Mesendoderm (in vitro differentiated cells): ENCODE measurements around the gene ENTR1.

Experiments
- DNase-seq: peaks from one replicate; pipeline ENCODE4 v3.0.0; 2013
- H2AK5ac ChIP-seq: 2 replicates; pipeline ENCODE4 v1.6.1; 2013; ENCODE audit warnings: low read length, inconsistent platforms
- H2BK120ac ChIP-seq: 2 replicates; pipeline ENCODE4 v1.6.1; 2013; ENCODE audit warnings: low read depth, mild to moderate bottlenecking, low read length, moderate library complexity, mixed read lengths
- H2BK15ac ChIP-seq: replicated peaks from 2 replicates; pipeline ENCODE4 v1.6.1; 2013; ENCODE audit warnings: low read depth, mild to moderate bottlenecking, moderate library complexity
- H2BK5ac ChIP-seq: 2 replicates; pipeline ENCODE4 v1.6.1; 2013; ENCODE audit warnings: low read length, inconsistent platforms
- H3K18ac ChIP-seq: 2 replicates; pipeline ENCODE4 v1.6.1; 2013; ENCODE audit warnings: mild to moderate bottlenecking, low read length, mixed read lengths
- H3K23ac ChIP-seq: one replicate; pipeline ENCODE4 v1.6.1; 2013; ENCODE audit warnings: low read length
- H3K27ac ChIP-seq: 2 replicates; pipeline ENCODE4 v1.5.1; 2013; ENCODE audit warnings: low read depth, mild to moderate bottlenecking, inconsistent platforms, low read length, moderate library complexity
- H3K27me3 ChIP-seq: 2 replicates; pipeline ENCODE4 v1.6.1; 2013; ENCODE audit warnings: low read length, control low read depth, mild to moderate bottlenecking, inconsistent platforms; ENCODE audit not compliant: insufficient read depth, poor library complexity
- H3K36me3 ChIP-seq: 2 replicates; pipeline ENCODE4 v1.6.1; 2013; ENCODE audit warnings: low read length, inconsistent platforms; ENCODE audit not compliant: control insufficient read depth, insufficient read depth
- H3K4ac ChIP-seq: one replicate; pipeline ENCODE4 v1.6.1; 2013; ENCODE audit warnings: low read depth, mild to moderate bottlenecking, low read length, moderate library complexity
- H3K4me1 ChIP-seq: 2 replicates; pipeline ENCODE4 v1.6.1; 2013; ENCODE audit warnings: low read depth, low read length, inconsistent platforms; ENCODE audit not compliant: control insufficient read depth
- H3K4me2 ChIP-seq: 2 replicates; pipeline ENCODE4 v1.6.1; 2013; ENCODE audit warnings: low read length
- H3K4me3 ChIP-seq: 2 replicates; pipeline ENCODE4 v1.5.1; 2013; ENCODE audit warnings: mild to moderate bottlenecking, low read length
- H3K56ac ChIP-seq: one replicate; pipeline ENCODE4 v1.6.1; 2013; ENCODE audit warnings: low read length
- H3K79me1 ChIP-seq: 2 replicates; pipeline ENCODE4 v1.6.1; 2013; ENCODE audit warnings: low read length, inconsistent platforms
- H3K79me2 ChIP-seq: 2 replicates; pipeline ENCODE4 v1.6.1; 2013; ENCODE audit warnings: mild to moderate bottlenecking, low read length; ENCODE audit not compliant: control insufficient read depth, insufficient read depth
- H3K9ac ChIP-seq: 2 replicates; pipeline ENCODE4 v1.6.1; 2013; ENCODE audit warnings: low read length, inconsistent platforms
- H4K5ac ChIP-seq: one replicate; pipeline ENCODE4 v1.6.1; 2013; ENCODE audit warnings: low read length
- H4K8ac ChIP-seq: one replicate; pipeline ENCODE4 v1.6.1; 2013; ENCODE audit warnings: low read depth, mild to moderate bottlenecking, control low read depth, low read length, moderate library complexity
- WGBS: extraction: QIAGEN DNeasy Blood & Tissue Kit; methylation state at CpG from one replicate; pipeline ENCODE4 v1.1.7; 2013; ENCODE audit warnings: low lambda C conversion rate, missing lambda C conversion rate; ENCODE audit not compliant: insufficient coverage; ENCODE audit errors: extremely low coverage; 5-methylcytosine and 5-hydroxymethylcytosine counted together

ENTR1 gene

GRCh38 chr9:136373300-136374182 is 36.9 kb downstream of the ENTR1 start, which contains the start of gene CARD9:
CARD9 (minus strand) TSS chr9:136373669; CDS start chr9:136372078, 1,591 bp downstream.
- Histone ChIP-seq H2AK5ac (no peak within 1 kb of the TSS), H3K27ac (no peak within 1 kb of the TSS), H3K4me1 (no peaks in the 10 kb centered on the region), H3K23ac (no peak within 1 kb of the TSS), H3K4me2 (no peak within 1 kb of the TSS), H3K9ac (no peak within 1 kb of the TSS), H3K79me1 (no peaks in the 10 kb centered on the region), H4K5ac (no peak within 1 kb of the TSS), H3K56ac (no peak within 1 kb of the TSS), H3K4me3 (no peak within 1 kb of the TSS), H4K8ac (no peak within 1 kb of the TSS), H3K36me3 (peaks cover 1% of the 10 kb centered on the region), H2BK15ac (no peak within 1 kb of the TSS), H3K18ac (no peak within 1 kb of the TSS), H3K79me2 (no peaks in the 10 kb centered on the region), H2BK5ac (no peak within 1 kb of the TSS), H3K27me3 (no peaks in the 10 kb centered on the region), H2BK120ac (no peak within 1 kb of the TSS), H3K4ac (no peak within 1 kb of the TSS)
- DNase-seq = no peak
- WGBS = no CpG with 5 or more reads among the region's 27 CpGs

GRCh38 chr9:136372561-136373299 is 37.7 kb downstream of the ENTR1 start:
- Histone ChIP-seq H3K27me3 (no peaks in the 10 kb centered on the region), H3K23ac (no peak overlapping the region), H2BK15ac (no peak overlapping the region), H3K79me1 (no peaks in the 10 kb centered on the region), H4K5ac (no peak overlapping the region), H3K79me2 (no peaks in the 10 kb centered on the region), H3K56ac (no peak overlapping the region), H3K4me1 (no peaks in the 10 kb centered on the region), H4K8ac (no peak overlapping the region), H3K4me2 (no peak overlapping the region), H3K4ac (no peak overlapping the region), H3K36me3 (peaks cover 1% of the 10 kb centered on the region), H3K9ac (no peak overlapping the region), H3K18ac (no peak overlapping the region), H2BK5ac (no peak overlapping the region), H2AK5ac (no peak overlapping the region), H3K27ac (no peak overlapping the region), H2BK120ac (no peak overlapping the region), H3K4me3 (no peak overlapping the region)
- no CpG with 5 or more reads among the region's 21 CpGs for WGBS
- peak; percentile 60 for DNase-seq

DNA sequence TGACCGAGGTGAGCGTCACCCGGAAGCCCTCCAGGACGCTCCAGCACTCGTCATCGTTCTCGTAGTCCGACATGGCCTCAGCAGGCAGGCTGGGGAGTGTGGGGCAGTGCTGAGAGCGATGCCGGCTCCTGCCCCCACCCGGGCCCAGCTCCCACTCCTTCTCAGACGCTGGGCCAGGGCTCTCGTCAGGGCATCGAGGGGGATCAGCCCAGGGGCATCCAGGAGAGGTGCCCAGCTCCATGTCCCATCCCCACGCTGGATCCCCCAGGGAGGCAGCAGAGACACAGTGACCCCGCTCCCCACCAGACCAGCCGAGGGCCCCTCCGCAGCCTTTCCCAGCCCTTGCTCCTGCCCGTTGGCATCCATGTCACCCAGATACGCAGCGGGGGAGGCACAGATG is 38.4 kb downstream of the ENTR1 start:
- Histone ChIP-seq H3K4me2 (no peak overlapping the region), H2AK5ac (no peak overlapping the region), H3K56ac (no peak overlapping the region), H2BK5ac (no peak overlapping the region), H3K4me3 (no peak overlapping the region), H3K4me1 (no peaks in the 10 kb centered on the region), H4K5ac (no peak overlapping the region), H3K79me1 (no peaks in the 10 kb centered on the region), H3K4ac (no peak overlapping the region), H2BK15ac (no peak overlapping the region), H3K79me2 (no peaks in the 10 kb centered on the region), H3K18ac (no peak overlapping the region), H3K27ac (no peak overlapping the region), H3K36me3 (peaks cover 1% of the 10 kb centered on the region), H3K27me3 (no peaks in the 10 kb centered on the region), H3K23ac (no peak overlapping the region), H3K9ac (no peak overlapping the region), H4K8ac (no peak overlapping the region), H2BK120ac (no peak overlapping the region)
- WGBS = no CpG with 5 or more reads among the region's 21 CpGs
- no peak for DNase-seq

DNA sequence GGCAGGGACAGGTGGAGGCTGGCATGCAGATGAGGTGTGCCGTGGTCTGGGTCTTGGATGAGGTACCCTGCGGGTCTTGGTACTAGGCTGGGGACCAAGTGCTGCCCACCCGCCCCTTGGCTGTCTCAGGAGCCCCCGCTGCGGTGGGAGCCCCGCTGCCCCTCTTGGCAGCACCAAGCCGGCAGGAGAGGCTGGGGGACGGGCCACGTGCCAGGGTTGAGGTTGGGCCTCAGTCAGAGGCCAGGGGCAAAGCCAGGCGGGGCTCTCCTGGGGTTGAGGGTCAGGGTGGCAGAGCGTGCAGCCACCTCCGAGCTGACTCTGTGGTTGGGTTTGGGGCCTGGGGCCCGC is 38.9 kb downstream of the ENTR1 start:
- Histone ChIP-seq H3K4me3 (no peak overlapping the region), H3K4me1 (no peaks in the 10 kb centered on the region), H3K36me3 (peaks cover 1% of the 10 kb centered on the region), H3K79me2 (no peaks in the 10 kb centered on the region), H2AK5ac (no peak overlapping the region), H3K27me3 (no peaks in the 10 kb centered on the region), H3K18ac (no peak overlapping the region), H2BK5ac (no peak overlapping the region), H3K9ac (no peak overlapping the region), H2BK15ac (no peak overlapping the region), H4K5ac (no peak overlapping the region), H2BK120ac (no peak overlapping the region), H3K56ac (no peak overlapping the region), H3K4ac (no peak overlapping the region), H3K79me1 (no peaks in the 10 kb centered on the region), H4K8ac (no peak overlapping the region), H3K4me2 (no peak overlapping the region), H3K23ac (no peak overlapping the region), H3K27ac (no peak overlapping the region)
- WGBS = no CpG with 5 or more reads among the region's 13 CpGs
- DNase-seq = no peak

DNA sequence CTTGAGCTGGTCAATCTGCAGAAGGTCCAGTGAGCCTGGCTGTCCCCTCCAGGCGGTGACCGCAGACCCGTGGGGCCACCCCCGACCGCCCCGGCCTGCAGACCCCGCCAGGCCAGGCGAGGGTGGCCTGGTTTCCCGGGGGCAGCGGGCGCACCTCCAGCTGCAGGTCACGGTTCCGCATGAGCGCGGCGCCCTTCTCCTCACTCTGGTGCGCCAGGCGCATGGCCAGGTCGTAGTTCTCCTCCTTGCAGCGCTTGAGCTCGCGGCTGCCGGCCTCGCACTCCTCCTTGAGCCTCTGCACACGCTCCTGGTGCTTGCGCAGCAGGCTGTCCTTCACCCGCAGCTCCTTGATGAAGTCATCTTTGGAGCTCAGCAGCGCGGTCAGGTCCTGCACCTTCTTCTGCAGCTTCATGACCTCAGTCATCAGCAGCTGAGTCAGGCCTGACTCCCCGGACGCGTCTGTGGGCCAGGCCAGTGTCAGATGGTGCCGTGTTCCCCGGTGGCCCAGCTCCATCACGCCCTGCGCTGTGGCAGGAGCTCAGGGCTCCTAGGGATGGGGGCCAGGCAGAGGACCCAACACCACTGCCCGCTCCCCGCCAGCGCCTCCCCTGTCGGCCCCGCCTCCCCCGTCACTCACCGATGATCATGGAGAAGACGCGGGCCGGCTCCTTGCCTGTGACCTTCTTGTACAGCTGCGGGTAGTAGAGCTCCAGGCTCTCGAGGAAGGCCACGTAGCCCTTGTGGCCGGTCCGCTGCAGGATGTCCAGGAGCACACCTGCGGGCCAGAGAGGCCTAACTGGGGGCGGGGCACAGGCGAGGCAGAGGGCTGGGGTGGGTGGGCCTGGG is 39.5 kb downstream of the ENTR1 start:
- Histone ChIP-seq H2BK5ac (no peak overlapping the region), H2AK5ac (no peak overlapping the region), H3K4me1 (no peaks in the 10 kb centered on the region), H3K4me3 (no peak overlapping the region), H2BK15ac (no peak overlapping the region), H3K9ac (no peak overlapping the region), H3K56ac (no peak overlapping the region), H2BK120ac (no peak overlapping the region), H3K27ac (no peak overlapping the region), H3K4me2 (no peak overlapping the region), H4K8ac (no peak overlapping the region), H3K36me3 (peaks cover under 1% of the 10 kb centered on the region), H3K18ac (no peak overlapping the region), H4K5ac (no peak overlapping the region), H3K79me2 (no peaks in the 10 kb centered on the region), H3K27me3 (no peaks in the 10 kb centered on the region), H3K4ac (no peak overlapping the region), H3K79me1 (no peaks in the 10 kb centered on the region), H3K23ac (no peak overlapping the region)
- no CpG with 5 or more reads among the region's 54 CpGs for WGBS
- DNase-seq = no peak
